Stimulated activated CD4-positive, alpha-beta T cell treated with anti-CD3 and anti-CD28 coated beads, Interleukin-2, amount 100 ng/mL, for 4 hours (primary cell): ENCODE results near the gene RAB5A.
A peak's percentile ranks its signal among the peaks of the same experiment; 100 is the strongest.
"Not testable (repeated sequence)": the region's sequence is repeated elsewhere in the genome, so short reads cannot be mapped to it uniquely, and the experiment has no call there.

Experiments used
- DNase-seq: peaks from one replicate; pipeline ENCODE4 v3.0.0-alpha.2; 2020; ENCODE audit warnings: low read depth

RAB5A gene

GRCh38 chr3:19946832-19947548 is at the start of gene RAB5A:
RAB5A (plus strand) TSS chr3:19947097; CDS start chr3:19950899, 3,802 bp downstream.
- peak; percentile 96 for DNase-seq

DNA sequence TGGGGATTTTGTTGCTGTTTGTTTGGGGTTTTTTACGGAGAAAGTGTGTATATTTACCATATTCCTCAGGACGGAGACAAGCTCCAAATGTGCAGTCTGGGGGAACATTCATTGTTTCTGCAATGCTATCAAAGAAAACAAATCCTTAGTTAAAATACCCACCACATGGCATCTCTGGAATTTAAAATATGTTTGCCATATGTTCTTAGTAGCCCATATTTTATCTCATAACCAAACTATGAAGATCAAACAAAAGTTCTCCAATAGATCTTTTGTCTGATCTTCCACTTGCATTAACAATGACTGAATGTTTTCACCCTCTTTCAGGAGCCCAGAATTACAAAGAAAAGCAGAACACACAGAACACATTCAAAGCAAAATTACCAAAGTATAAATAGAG is 48.2 kb upstream of the RAB5A start:
- DNase-seq = no peak

GRCh38 chr3:19899264-19899663 is 47.6 kb upstream of the RAB5A start:
- no peak for DNase-seq

DNA sequence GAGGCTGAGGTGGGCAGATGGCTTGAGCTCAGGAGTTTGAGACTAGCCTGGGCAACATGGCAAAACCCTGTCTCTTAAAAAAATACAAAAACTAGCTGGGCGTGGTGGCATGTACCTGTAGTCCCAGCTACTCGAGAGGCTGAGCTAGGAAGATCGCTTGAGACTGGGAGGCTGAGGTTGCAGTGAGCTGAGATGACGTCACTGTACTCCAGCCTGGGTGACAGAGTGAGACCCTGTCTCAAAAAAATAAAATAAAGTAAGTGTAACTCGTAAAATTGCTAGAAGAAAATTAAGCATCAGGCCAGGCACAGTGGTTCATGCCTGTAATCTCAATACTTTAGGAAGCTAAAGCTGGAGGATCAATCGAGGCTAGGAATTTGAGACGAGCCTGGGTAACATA is 47.1 kb upstream of the RAB5A start:
- DNase-seq = not testable (repeated sequence)

DNA sequence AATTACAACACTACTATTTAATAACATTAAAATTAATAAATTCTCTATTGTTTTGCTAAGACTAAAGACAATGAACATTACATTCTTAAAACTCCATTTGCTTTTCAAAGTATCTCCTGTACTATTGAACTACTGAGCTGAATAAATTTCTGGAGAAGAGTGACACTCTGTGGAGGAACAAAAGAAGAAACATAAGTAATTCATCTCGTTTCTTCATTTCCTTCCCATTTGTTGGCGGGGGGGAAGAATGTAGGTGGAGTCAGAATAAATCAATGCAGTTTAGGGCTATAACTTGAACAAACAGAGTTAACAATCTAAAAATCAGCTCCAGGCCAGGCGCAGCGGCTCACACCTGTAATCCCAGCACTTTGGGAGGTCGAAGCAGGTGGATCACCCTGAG is 45.6 kb upstream of the RAB5A start:
- no peak for DNase-seq

DNA sequence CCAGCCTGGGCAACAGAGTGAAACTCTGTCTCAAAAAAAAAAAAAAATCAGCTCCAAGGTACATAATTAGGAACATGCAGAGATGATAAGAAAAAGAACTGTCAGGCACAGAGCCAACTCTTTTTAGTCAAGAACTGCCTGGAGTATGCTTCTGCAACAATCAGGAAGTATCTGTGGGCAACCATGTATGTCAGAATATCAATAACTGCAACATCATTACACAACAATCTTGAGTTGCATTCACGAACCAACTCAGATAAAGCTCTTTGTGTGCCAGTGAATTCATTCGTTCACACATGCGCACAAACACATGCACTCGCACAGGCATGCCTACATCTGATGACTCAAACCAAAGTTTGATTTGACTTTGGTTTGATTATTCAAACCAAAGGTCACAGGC is 45.0 kb upstream of the RAB5A start:
- DNase-seq = no peak

DNA sequence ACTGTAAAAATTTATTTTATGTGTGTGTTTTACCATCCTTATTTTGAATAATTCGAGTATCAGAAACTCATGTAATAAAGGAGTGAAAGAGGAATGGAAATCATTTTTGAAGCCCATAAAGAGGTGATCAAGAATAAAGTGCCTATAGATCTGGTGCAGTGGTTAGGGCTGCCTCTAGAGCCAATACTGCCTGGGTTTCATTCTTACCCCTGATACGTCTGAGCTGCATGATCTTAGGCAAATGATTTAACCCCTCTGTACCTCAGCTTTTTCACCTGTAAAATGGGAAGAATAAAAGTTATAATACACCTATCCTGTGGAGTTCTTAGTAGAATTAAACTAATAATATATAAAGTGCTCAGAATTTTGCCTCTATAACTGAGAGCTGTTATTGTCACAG is 43.2 kb upstream of the RAB5A start:
- DNase-seq = no peak

DNA sequence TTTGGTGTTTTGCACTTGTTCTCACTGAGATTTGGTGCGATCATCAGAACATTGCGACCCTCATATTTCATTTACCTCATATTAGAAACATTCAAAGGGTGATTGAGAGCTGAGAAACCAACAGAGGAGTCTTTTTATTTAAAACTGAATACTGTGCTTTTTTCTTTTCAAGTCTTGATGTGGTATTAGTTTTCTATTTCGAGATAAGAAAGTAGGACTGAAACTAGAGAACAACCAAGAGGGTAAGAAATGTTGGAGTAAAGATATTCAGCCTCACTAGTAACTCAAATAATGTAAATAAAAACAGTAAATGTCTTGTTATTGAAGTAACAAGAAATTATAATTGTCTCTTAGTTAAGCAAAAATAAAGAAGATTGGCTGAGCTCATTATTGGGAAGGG is 39.4 kb upstream of the RAB5A start:
- no peak for DNase-seq

GRCh38 chr3:19911452-19911851 is 35.4 kb upstream of the RAB5A start:
- no peak for DNase-seq

GRCh38 chr3:19917167-19917566 is 29.7 kb upstream of the RAB5A start:
- no peak for DNase-seq

DNA sequence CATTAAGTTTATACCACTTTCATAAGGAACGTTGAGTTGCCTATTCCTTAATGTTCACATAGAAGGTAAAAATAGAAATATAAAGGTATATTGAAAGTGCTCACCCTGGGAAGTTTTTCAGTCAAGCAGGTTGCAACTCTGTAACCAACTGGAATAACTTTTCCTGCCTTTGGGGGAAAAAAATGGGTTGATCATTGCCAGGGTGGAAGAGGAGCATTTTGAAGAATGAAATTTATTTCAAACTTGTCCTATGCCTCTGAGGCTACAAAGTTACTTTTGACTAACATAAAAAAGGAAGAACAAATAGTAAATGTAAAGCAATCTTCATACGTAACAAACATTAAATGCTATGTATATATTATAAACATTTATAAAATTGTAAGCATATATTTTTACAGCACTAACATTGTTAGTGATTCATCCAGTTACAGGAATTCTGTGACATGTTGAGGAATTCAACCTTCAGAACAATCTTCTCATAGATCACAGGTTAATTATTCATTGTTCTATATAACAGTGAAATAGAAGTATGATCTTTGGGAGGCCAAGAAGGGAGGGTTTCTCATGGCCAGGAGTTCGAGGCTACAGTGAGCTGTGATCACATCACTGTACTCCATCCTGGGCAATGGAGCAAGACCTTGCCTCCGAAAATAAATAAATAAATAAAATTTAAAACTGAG is 26.4 kb upstream of the RAB5A start:
- no peak for DNase-seq

DNA sequence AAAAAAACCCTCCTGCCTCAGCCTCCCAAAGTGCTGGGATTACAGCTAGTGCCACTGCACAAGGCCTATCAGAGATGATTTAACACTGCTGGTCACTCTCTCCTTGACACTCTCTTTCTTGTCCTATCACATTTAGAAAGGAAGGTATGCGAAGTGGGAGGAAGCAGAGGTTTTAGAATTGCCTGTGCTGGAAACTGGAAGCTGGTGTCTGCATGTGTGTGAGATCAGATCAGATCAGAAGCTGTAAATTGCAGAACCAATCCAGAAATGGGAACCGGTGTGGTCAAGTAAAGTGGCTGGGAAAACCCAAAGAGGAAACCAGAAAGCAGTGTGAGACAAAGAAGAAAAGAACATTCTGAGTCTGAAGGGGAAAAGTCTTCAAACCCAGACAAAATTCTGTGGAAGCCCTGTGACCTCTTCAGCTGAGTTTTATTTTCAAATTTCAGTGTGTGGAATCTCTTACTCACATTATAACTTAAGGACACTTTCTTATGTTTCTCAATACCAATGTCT is 15.7 kb upstream of the RAB5A start:
- no peak for DNase-seq

- DNase-seq = no peak
Measured at GRCh38 chr3:19931767-19932188, 15.1 kb upstream of the RAB5A start.

- DNase-seq = no peak
Measured at GRCh38 chr3:19932422-19932821, 14.5 kb upstream of the RAB5A start.

GRCh38 chr3:19934098-19934566 is 12.8 kb upstream of the RAB5A start, which contains the start of gene EFHB:
EFHB (minus strand) TSS chr3:19934217; CDS start chr3:19934018, 199 bp downstream.
- no peak for DNase-seq

DNA sequence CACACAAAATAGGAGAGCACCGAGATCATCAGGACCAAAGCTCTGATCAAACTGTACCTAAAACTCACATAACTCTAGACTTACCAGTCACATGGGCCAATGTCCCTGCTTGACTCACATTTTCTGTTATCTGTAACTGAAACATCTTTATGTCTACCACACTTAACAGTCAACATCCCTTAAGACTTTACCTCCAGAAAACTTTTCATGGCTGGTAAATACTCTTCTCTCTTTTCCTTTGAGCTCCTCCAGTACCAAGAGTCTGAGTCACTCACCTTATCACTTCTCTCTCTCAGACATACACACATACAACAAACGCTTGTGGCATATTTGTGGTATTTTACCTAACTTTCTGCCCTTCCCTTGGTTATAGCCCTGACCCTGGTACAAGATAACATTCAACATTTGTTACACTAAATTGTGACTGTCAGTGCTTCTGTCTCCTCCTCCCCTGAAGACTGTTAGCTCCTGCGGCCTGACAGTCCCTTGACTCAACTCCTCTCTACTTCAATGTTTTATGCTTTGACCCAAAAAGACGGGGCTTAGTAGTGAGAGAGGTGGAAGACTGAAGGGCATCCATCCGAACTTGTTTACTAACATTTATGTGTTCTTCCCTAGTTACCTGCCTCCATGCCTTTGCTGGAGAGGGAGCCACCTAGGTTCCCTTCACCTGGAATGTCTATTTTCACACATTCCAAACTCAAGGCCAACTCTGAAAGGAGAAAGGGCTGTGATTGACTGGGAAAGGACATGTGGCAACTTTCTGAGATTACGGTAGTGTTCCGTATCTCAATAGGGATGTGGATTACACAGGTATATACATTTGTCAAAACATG is 9.2 kb upstream of the RAB5A start:
- no peak for DNase-seq

GRCh38 chr3:19938295-19938627 is 8.6 kb upstream of the RAB5A start:
- no peak for DNase-seq

DNA sequence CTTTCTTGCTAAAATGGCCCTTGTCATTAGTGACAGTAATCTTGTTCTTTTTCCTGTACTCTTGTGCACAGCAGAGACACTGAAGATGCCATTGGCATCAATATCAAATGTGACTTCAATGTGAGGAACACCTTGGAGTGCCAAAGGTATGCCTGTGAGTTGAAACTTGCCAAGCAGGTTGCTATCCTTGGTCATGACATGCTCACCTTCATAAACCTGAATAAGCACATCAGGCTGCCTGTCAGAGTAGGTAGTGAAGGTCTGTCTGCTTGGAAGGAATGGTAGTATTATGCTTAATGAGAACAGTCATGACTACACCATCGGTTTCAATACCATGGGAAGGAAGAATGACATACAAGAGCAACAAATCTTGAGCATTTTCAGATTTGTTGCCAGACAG is 6.3 kb upstream of the RAB5A start:
- DNase-seq = no peak

DNA sequence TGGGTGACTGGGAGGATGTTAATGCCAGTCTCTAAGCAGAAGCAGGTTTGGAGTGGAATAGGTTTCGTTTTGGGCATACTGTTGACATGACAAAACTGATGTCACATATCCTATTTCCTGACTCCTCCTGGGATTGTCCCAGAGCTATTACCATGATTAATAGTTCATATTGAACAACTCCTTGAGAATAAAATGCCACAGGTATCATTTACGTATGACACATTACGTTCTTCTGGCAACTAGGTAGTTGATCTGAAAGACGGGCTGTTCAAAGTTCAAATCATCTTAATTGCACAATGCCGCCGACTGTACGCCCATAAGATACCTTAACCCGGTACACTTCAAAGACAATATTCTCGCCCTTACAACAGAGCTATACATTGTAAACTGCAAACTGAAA is 1.4 kb upstream of the RAB5A start:
- no peak for DNase-seq

DNA sequence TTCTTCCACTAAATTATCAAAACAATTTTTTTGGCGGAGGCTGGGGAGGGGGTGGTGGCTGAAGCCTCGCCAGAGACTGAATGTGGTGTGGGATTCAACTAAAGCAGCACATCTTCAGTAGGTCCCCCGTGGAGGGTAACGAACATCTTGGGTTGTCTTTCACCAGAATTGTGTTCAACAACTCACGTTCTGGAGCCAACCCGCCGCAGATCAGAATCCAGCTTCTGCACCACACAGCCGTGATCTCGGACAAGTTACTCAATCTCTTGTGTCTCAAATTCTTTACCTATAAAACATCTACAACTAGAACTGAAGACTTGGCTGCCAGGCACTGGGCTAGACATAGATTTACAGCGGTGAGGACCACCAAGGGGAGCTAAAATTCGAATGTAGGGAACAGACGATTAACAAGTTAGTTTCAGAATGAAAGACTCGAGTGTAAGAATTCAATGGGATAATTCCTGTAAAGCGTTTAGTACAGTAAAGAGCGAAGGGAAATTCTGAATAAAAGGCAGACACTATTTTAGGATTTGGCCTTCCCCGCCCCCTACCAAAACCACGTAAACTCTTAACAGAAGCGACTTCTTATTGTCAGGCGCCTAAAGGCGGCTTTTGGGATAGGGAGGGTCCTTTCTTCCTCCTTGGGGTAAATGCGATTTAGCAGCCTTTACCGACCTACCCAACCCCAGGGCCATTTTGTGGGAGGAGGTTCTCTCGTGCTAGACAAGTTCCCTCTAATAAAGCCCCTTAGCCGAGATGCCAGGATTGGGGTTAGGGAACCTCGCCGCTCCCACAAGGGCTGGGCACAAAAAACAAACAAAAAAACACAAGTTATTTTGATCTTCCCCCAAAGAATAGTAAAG is 697 bp upstream of the RAB5A start:
- peak; percentile 2 for DNase-seq

GRCh38 chr3:19947549-19948225 is 790 bp downstream of the RAB5A start:
- peak; percentile 54 for DNase-seq
